HepG2 (cell line): Measurements from ENCODE around the gene BRI3BP. TPM values are rescaled to one million over a fixed set of nuclear protein-coding genes. Genes with fewer than 3 reads are reported as not detected.
A peak's percentile ranks its signal among the peaks of the same experiment; 100 is the strongest.

Experiments
- ELK4 ChIP-seq: sonication (generic); formaldehyde crosslinking; IDR thresholded peaks from 2 replicates; pipeline ENCODE4 v1.9.0; 2021; ENCODE audit warnings: missing genetic modification reagents, borderline replicate concordance
- ETV5 ChIP-seq: IDR thresholded peaks from 2 replicates; pipeline ENCODE4 v1.6.1; 2018; ENCODE audit warnings: missing biosample characterization, missing genetic modification reagents, inconsistent platforms, borderline replicate concordance
- FOXP4 ChIP-seq: sonication (generic); formaldehyde crosslinking; IDR thresholded peaks from 2 replicates; pipeline ENCODE4 v1.4.0; 2020; ENCODE audit warnings: missing genetic modification reagents
- HNRNPLL ChIP-seq: fragments of 200-400 bp; formaldehyde crosslinking; IDR thresholded peaks from 2 replicates; pipeline ENCODE4 v1.6.1; 2017; ENCODE audit warnings: mild to moderate bottlenecking, low read depth, low read length; ENCODE audit not compliant: poor library complexity, severe bottlenecking
- KAT7 ChIP-seq: IDR thresholded peaks from 2 replicates; pipeline ENCODE4 v1.6.1; 2018; ENCODE audit warnings: borderline replicate concordance, missing compliant biosample characterization
- KMT2A ChIP-seq: sonication (generic); formaldehyde crosslinking; IDR thresholded peaks from 2 replicates; pipeline ENCODE4 v1.4.0; 2020; ENCODE audit warnings: missing genetic modification reagents
- MAZ ChIP-seq, 2 experiments: sonication (generic) in 1 of 2; formaldehyde crosslinking in 1 of 2; IDR thresholded peaks; 2 replicates each; pipeline versions ENCODE4 v1.5.0 to v1.6.1; 2012 to 2020; ENCODE audit warnings: low read depth in 2 of 2, mild to moderate bottlenecking in 2 of 2, borderline replicate concordance in 1 of 2, improper control_type of control experiment in 1 of 2, low read length in 1 of 2, missing genetic modification reagents in 1 of 2, moderate library complexity in 1 of 2
- NR0B2 ChIP-seq: sonication (generic); formaldehyde crosslinking; IDR thresholded peaks from 2 replicates; pipeline ENCODE4 v1.4.0; 2020; ENCODE audit warnings: mild to moderate bottlenecking, missing genetic modification reagents
- SALL1 ChIP-seq: sonication (generic); formaldehyde crosslinking; IDR thresholded peaks from 2 replicates; pipeline ENCODE4 v1.8.0; 2022; ENCODE audit warnings: mild to moderate bottlenecking, missing genetic modification reagents
- SALL2 ChIP-seq: sonication (generic); formaldehyde crosslinking; IDR thresholded peaks from 2 replicates; pipeline ENCODE4 v1.8.1; 2023; ENCODE audit warnings: mild to moderate bottlenecking, missing genetic modification reagents, inconsistent platforms
- SATB2 ChIP-seq: sonication (generic); formaldehyde crosslinking; IDR thresholded peaks from 2 replicates; pipeline ENCODE4 v1.5.0; 2020; ENCODE audit warnings: missing genetic modification reagents
- SP4 ChIP-seq: sonication (generic); formaldehyde crosslinking; IDR thresholded peaks from 2 replicates; pipeline ENCODE4 v1.8.1; 2023; ENCODE audit warnings: mild to moderate bottlenecking, missing genetic modification reagents
- TBX2 ChIP-seq: sonication (generic); formaldehyde crosslinking; IDR thresholded peaks from 2 replicates; pipeline ENCODE4 v1.5.0; 2020; ENCODE audit warnings: missing genetic modification reagents, mild to moderate bottlenecking, borderline replicate concordance
- TERF1 ChIP-seq: sonication (generic); formaldehyde crosslinking; IDR thresholded peaks from 2 replicates; pipeline ENCODE4 v1.8.0; 2022; ENCODE audit warnings: mild to moderate bottlenecking, missing genetic modification reagents, moderate library complexity
- TFDP1 ChIP-seq: IDR thresholded peaks from 2 replicates; pipeline ENCODE4 v1.6.1; 2016; ENCODE audit warnings: missing compliant biosample characterization, missing genetic modification reagents, borderline replicate concordance
- ZFX ChIP-seq: sonication (generic); formaldehyde crosslinking; IDR thresholded peaks from 2 replicates; pipeline ENCODE4 v1.4.0; 2020; ENCODE audit warnings: mild to moderate bottlenecking, low read depth, missing genetic modification reagents, moderate library complexity
- ZMYM3 ChIP-seq: sonication (generic); formaldehyde crosslinking; IDR thresholded peaks from 2 replicates; pipeline ENCODE4 v1.5.1; 2020; ENCODE audit warnings: mild to moderate bottlenecking, missing genetic modification reagents
- ZNF24 ChIP-seq: fragments of 450-650 bp; IDR thresholded peaks from 2 replicates; pipeline ENCODE4 v1.6.1; 2017; ENCODE audit warnings: antibody characterized with exemption, mild to moderate bottlenecking
- ZNF451 ChIP-seq: sonication (generic); formaldehyde crosslinking; IDR thresholded peaks from 2 replicates; pipeline ENCODE4 v1.5.0; 2020; ENCODE audit warnings: mild to moderate bottlenecking, missing genetic modification reagents
- ZNF546 ChIP-seq: sonication (generic); formaldehyde crosslinking; conservative IDR thresholded peaks from 2 replicates; pipeline ENCODE4 v1.8.1; 2023; ENCODE audit warnings: mild to moderate bottlenecking, missing genetic modification reagents
- ZNF768 ChIP-seq: sonication (generic); formaldehyde crosslinking; IDR thresholded peaks from 2 replicates; pipeline ENCODE4 v1.4.0; 2020; ENCODE audit warnings: missing genetic modification reagents
- ZNF839 ChIP-seq: sonication (generic); formaldehyde crosslinking; IDR thresholded peaks from 2 replicates; pipeline ENCODE4 v1.4.0; 2020; ENCODE audit warnings: missing genetic modification reagents, mild to moderate bottlenecking, borderline replicate concordance
- polyA plus RNA-seq, 8 experiments: library from polyadenylated mRNA; depleted of rRNA in 3 of 8; stranded (reverse) in 7 of 8; unstranded in 1 of 8; fragments of >200 nt; fragmentation: Illumina TruSeq in 4 of 8; extraction: Trizol in 4 of 8; gene quantifications; 2 replicates each; pipeline versions ENCODE4 v1.2.1 to v1.2.3, GENCODE V29; 2011 to 2016; ENCODE audit warnings: low read depth in 4 of 8, missing spikeins in 1 of 8, mixed read lengths in 1 of 8; ENCODE audit not compliant: insufficient read depth in 1 of 8
- total RNA-seq, 5 experiments: library from RNA; depleted of rRNA; stranded (reverse); fragments of >200 nt; fragmentation: Illumina TruSeq; extraction: Trizol; gene quantifications; 2 replicates each; pipeline ENCODE4 v1.2.3, GENCODE V29; 2016; ENCODE audit warnings: low read depth in 1 of 5

BRI3BP gene
- total and polyA plus RNA-seq, 2 of the 13 experiments (the other 11 are each of a cell fraction or from before 2014, with no cell fraction given) = 7.5 to 21.1 TPM

- TF ChIP-seq KAT7 = peak; percentile 89; the same call in 1 of the 2 replicates
- peak; percentile 93 for TF ChIP-seq HNRNPLL
- TF ChIP-seq ZNF768 (CRISPR knock-in tag) = peak; percentile 28; the same call in 1 of the 2 replicates
- TF ChIP-seq NR0B2 (CRISPR knock-in tag) = 0 out of 2 replicates have a peak, but pooled peaks have one; percentile 31
- peak; percentile 22; the same call in 1 of the 2 replicates for TF ChIP-seq MAZ (IDR thresholded peaks at IDR 0.05; ENCODE audit: borderline replicate concordance, low read depth, low read length)
- TF ChIP-seq MAZ (CRISPR knock-in tag; IDR thresholded peaks at IDR 0.05; ENCODE audit: low read depth) = peak; percentile 69; the same call in 1 of the 2 replicates
- TF ChIP-seq TFDP1 (CRISPR knock-in tag) = no peak
- peak; percentile 82 for TF ChIP-seq ZFX (CRISPR knock-in tag)
- TF ChIP-seq ZNF24 = peak; percentile 86
- no peak for TF ChIP-seq FOXP4 (CRISPR knock-in tag)
- no peak for TF ChIP-seq SATB2 (CRISPR knock-in tag)
- TF ChIP-seq ZMYM3 = 0 out of 2 replicates have a peak, but pooled peaks have one; percentile 35
- TF ChIP-seq ZNF839 (CRISPR knock-in tag) = no peak
- peak; percentile 52; the same call in 1 of the 2 replicates for TF ChIP-seq ETV5 (CRISPR knock-in tag)
- 0 out of 2 replicates have a peak, but pooled peaks have one; percentile 54 for TF ChIP-seq ZNF546
- 0 out of 2 replicates have a peak, but pooled peaks have one; percentile 44 for TF ChIP-seq SALL1 (CRISPR knock-in tag)
- TF ChIP-seq SALL2 = peak; percentile 59; the same call in 1 of the 2 replicates
- TF ChIP-seq TERF1 (CRISPR knock-in tag) = no peak
- no peak for TF ChIP-seq SP4 (CRISPR knock-in tag)
- peak; percentile 58; the same call in 1 of the 2 replicates for TF ChIP-seq KMT2A (CRISPR knock-in tag)
- TF ChIP-seq ZNF451 (CRISPR knock-in tag) = no peak
- peak; percentile 52 for TF ChIP-seq TBX2 (CRISPR knock-in tag)
- TF ChIP-seq ELK4 (CRISPR knock-in tag) = no peak
Observed at GRCh38 chr12:125065021-125065918, 71.8 kb downstream of the BRI3BP start, which contains the start of gene AACS (continued).
